Measurements from ENCODE around the gene THOC2.

Gene THOC2

DNA sequence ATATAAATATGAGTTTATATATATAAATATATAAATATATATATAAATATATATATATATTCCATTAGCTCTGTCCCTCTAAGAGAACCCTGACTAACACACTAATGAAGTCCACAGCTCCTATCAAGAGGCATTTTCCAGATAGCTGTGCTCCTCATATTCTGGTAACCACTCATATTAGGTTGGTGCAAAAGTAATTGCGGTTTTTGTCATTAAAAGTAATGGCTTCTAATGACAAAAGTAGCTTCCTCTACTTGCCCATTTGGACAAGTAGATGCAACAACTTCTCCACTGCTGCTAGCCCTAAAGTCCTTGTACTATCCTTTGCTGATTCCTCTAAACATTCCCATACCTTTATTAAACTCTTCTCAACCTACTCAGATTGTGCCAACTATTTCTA is 182.0 kb downstream of the THOC2 start:
- TF ChIP-seq FOXP2 (optimal IDR thresholded peaks at IDR 0.05; ENCODE audit: borderline replicate concordance, extremely low read depth, extremely low read length, insufficient read depth) = no peak
- no peak for TF ChIP-seq SIN3A (IDR thresholded peaks at IDR 0.05; ENCODE audit: borderline replicate concordance, insufficient read depth, low read length)
- TF ChIP-seq, protein P1, sequence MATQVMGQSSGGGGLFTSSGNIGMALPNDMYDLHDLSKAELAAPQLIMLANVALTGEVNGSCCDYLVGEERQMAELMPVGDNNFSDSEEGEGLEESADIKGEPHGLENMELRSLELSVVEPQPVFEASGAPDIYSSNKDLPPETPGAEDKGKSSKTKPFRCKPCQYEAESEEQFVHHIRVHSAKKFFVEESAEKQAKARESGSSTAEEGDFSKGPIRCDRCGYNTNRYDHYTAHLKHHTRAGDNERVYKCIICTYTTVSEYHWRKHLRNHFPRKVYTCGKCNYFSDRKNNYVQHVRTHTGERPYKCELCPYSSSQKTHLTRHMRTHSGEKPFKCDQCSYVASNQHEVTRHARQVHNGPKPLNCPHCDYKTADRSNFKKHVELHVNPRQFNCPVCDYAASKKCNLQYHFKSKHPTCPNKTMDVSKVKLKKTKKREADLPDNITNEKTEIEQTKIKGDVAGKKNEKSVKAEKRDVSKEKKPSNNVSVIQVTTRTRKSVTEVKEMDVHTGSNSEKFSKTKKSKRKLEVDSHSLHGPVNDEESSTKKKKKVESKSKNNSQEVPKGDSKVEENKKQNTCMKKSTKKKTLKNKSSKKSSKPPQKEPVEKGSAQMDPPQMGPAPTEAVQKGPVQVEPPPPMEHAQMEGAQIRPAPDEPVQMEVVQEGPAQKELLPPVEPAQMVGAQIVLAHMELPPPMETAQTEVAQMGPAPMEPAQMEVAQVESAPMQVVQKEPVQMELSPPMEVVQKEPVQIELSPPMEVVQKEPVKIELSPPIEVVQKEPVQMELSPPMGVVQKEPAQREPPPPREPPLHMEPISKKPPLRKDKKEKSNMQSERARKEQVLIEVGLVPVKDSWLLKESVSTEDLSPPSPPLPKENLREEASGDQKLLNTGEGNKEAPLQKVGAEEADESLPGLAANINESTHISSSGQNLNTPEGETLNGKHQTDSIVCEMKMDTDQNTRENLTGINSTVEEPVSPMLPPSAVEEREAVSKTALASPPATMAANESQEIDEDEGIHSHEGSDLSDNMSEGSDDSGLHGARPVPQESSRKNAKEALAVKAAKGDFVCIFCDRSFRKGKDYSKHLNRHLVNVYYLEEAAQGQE (IDR thresholded peaks at IDR 0.05; ENCODE audit: insufficient read depth in 1 of 2, low read depth in 2 of 2, low read length in 2 of 2) = no peak
- no peak for TF ChIP-seq POLR2AphosphoS5 (IDR thresholded peaks at IDR 0.05; ENCODE audit: low read depth, low read length)
- TF ChIP-seq TAF1 (IDR thresholded peaks at IDR 0.05; ENCODE audit: borderline replicate concordance, insufficient read depth, low read length) = no peak

Measured in PFSK-1 (cell line).